ENCODE measurements around the gene TBC1D19.
"Not testable (repeated sequence)": the region's sequence is repeated elsewhere in the genome, so short reads cannot be mapped to it uniquely, and the experiment has no call there.

The TBC1D19 gene

DNA sequence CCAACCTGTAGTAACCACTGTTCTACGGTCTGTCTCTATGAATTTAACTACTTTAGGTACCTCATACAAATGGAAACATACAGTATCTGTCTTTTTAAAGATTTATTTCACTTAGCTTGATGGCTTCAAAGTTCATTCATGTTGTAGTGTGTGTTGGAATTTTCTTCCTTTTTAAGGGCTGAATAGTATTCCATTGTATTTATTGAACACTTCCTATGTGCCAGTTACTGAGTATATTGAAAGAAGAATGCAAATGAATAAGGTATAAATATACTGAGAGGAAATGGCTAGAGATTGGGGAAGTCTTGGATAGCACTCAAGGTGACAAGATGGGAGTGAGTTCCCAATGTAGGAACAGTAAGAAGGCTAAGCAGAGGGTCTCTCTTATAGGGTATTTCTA is 17.3 kb downstream of the TBC1D19 start:
- no peak for DNase-seq

- no peak for DNase-seq
Observed at GRCh38 chr4:26607776-26608175, 23.9 kb downstream of the TBC1D19 start.

DNA sequence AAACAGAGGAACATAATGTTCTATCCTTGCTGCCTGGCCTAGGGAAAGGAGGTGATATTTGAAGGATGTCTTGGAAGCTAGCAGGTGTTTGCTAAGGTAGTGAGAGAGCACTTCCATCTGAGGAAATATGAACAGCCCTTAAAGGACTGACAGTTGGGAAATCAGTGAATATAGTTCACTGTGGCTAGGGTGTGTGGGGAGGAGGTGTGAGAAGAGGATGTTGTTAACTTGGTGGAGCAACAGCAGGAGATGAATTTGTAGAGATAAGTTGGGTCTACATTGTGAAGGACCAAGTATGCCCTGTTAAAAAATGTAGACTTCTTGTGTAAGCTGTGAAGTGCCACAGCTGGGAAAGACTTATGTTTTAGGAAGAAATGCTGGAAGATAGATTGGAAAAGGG is 25.5 kb downstream of the TBC1D19 start:
- no peak for DNase-seq

DNA sequence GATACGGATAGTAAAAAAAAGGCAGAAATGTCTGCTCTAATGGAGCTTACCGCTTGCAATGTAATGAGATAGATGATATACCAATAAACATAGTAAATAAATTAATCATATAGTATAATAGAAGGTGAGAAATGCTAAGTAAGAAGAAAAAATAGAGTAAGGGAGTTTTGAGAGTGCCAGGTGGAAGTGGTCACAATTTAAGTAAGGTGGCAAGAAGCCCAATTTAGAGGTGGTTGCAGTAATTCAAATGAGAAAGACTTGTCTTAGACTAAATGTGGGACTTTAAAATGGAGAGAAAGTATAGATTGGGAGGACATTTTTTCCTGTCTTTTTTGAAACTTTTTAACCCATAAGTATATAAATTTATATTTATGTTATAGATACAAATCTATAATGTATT is 26.0 kb downstream of the TBC1D19 start:
- no peak for DNase-seq

GRCh38 chr4:26611372-26611771 is 27.5 kb downstream of the TBC1D19 start:
- DNase-seq: no peak

GRCh38 chr4:26611885-26612284 is 28.0 kb downstream of the TBC1D19 start:
- DNase-seq: no peak

- no peak for DNase-seq
Observed at GRCh38 chr4:26613237-26613636, 29.4 kb downstream of the TBC1D19 start.

DNA sequence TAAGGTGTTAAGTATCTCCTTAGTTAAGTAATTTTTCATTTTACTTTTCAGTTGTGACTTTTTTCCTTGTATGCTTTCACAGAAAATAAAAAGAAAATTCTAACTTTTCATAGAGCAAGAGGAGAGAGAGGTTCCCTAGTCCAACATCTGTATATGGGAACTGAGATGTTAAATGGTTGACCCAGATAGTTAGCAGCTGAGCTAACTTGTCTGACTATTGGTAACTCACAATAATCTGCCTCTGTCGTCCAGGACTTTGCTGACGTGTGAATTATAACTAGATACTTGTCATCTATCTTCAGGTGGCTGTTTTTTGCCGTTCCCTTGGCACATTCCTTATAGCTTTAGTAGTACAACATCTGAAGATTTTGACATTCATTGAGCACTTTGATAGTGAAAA is 29.9 kb downstream of the TBC1D19 start:
- no peak for DNase-seq

DNA sequence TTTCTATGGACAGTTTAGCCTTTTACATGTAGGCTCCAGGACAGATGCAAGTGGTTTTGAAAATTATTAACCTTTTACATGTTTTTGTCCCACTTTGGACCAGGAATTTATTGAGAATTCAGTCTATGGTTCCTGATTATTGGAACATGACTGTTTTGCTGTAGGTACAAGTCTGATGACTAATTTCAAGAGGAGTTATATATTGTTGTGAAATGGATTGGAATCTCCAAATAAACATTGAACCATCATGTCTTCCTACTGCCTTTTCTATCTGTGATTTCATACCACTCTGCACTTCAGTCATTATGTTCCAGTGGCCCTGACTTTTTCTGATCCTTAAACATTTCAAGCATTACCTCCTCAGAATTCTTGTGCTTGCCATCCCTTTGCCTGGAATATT is 35.9 kb downstream of the TBC1D19 start:
- DNase-seq: no peak

GRCh38 chr4:26621366-26621765 is 37.5 kb downstream of the TBC1D19 start:
- no peak for DNase-seq

DNA sequence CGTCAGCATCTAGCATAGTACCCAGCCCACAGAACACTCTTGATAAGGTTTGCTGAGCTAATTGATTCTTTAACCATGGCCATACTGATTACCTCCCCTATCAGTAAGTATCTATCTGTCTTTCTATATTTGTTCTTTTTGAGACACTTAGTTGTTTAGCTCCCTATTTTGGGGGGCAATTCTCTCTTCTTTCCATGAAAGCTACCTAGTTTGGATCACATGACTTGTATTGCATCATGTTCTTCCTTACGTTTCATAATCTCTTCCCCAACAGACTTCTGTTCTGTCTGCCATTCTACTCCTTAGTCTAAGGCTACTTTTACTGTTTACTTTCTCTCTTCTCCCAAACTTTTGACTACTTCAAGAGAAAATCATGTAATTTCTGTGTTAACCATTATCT is 39.0 kb downstream of the TBC1D19 start:
- DNase-seq: no peak

DNA sequence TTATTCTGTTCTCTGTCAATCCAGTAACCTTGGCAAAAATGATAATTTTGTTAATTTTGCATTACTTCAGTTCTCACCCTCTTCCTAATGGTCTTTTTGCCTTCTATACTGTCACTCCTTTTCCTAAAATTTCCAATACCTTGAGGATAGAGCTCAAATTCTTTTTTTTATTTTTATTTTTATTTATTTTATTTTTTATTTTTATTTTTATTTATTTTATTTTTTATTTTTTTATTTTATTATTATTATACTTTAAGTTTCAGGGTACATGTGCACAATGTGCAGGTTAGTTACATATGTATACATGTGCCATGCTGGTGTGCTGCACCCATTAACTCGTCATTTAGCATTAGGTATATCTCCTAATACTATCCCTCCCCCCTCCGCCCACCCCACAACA is 42.8 kb downstream of the TBC1D19 start:
- DNase-seq: not testable (repeated sequence)

- no peak for DNase-seq
Observed at GRCh38 chr4:26632916-26633315, 49.0 kb downstream of the TBC1D19 start.

GRCh38 chr4:26634237-26634636 is 50.4 kb downstream of the TBC1D19 start:
- no peak for DNase-seq

GRCh38 chr4:26636458-26636857 is 52.6 kb downstream of the TBC1D19 start:
- no peak for DNase-seq

DNA sequence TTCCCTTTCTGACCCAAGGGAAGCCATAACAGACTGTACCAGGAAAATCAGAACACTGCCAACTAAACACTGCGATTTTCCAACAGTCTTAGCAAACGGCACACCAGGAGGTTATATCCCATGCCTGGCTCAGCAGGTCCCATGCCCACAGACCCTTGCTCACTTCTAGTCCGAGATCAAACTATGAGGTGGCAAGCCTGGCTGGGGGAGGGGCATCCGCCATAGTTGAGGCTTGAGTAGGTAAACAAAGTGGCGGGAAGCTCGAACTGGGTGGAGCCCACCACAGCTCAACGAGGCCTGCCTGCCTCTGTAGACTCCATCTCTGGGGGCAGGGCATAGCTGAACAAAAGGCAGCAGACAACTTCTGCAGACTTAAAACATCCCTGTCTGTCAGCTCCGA is 56.8 kb downstream of the TBC1D19 start:
- not testable (repeated sequence) for DNase-seq

DNA sequence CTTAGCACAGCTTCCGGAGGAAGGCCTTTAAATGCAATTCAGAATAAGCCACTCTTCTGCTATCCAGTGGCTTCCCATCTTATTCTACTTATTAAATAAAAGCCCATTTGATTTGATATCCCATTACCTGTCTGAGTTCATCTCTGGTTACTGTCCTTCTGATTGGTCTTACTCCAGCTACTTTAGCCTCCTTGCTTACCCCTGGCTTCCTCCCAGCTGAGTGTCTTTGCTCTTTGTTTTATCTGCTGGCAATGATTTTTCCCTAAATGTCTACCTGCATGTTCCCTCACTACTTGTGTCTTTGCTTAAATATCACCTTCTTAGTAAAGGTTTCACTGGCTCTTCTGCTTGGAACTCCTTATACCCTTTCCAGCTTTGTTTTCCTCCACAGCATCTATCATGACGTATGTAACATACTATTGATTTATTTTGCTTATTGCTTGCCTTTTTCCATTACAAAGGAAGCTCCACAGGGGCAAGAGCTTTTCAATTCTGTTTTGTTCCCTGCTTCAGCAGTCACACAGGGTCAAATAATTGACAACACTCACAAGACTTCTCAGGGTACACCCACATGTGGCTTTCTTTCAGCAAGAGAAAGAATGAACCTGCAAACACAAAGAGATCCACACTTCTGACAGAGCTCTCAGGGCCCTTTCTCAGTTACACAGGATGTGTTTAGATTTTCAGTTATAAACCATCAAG is 63.8 kb downstream of the TBC1D19 start:
- no peak for DNase-seq

DNA sequence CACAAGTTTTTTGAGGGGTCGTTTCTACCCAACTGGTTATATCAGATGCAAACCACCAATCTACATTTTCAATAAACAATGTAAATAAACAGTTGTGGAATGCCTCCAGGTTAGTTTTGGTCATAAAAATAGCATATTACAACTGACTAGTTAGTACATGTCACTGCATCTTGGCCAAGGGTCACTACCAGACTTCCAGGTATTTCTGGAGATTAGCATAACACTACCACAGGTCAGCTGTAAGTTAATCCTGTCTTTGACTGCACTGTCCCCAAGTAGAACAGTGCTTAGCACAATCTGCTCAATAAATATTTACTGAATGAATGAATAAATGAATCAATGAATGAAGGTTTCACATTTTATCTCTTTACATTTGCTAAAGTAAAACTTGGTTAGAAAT is 64.4 kb downstream of the TBC1D19 start:
- DNase-seq: no peak

GRCh38 chr4:26660261-26660660 is 76.4 kb downstream of the TBC1D19 start:
- DNase-seq: no peak

- DNase-seq: no peak
Observed at GRCh38 chr4:26663888-26664287, 80.0 kb downstream of the TBC1D19 start.

GRCh38 chr4:26670903-26671537 is 87.1 kb downstream of the TBC1D19 start:
- no peak for DNase-seq

GRCh38 chr4:26679040-26679695 is 95.3 kb downstream of the TBC1D19 start:
- DNase-seq: not testable (repeated sequence)

- DNase-seq: no peak
Observed at GRCh38 chr4:26682436-26682835, 98.6 kb downstream of the TBC1D19 start.

DNA sequence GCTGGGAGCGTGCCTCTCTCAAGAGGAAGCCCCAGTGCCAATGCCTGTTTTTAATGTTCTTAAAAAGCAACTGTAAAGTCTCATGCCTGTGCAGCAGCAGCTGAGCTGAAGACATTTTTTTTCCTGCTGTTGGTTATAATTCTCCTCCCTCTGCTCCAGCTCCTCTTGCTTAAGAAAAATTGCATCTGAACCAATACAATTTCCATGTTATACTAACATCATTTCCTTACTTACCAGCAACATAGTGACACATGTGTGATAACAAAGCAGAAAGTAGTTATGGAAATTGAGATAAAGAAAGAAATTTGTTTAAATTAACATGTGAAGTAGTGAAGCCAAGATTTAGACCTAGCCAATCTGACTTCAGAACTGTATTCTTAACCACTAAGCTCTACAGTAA is 101.4 kb downstream of the TBC1D19 start:
- no peak for DNase-seq
